Naive thymus-derived CD4-positive, alpha-beta T cell (primary cell): Measurements from ENCODE around the gene ZNF691. TPM values are rescaled to one million over a fixed set of nuclear protein-coding genes. Genes with fewer than 3 reads are reported as not detected.
A peak's percentile ranks its signal among the peaks of the same experiment; 100 is the strongest.
"Not testable (repeated sequence)": the region's sequence is repeated elsewhere in the genome, so short reads cannot be mapped to it uniquely, and the experiment has no call there.

ENCODE experiments used
- ATAC-seq: fragments of 150-1000 bp; cut with Tn5 transposase; 2 replicates; pipeline ENCODE4 v1.10.0; 2021; ENCODE audit warnings: mild to moderate bottlenecking, moderate library complexity
- CTCF ChIA-PET: fragments of 350-600 bp; sonication (Branson Sonifier 250); formaldehyde crosslinking; loops from one replicate; lab custom pipeline; 2021; ENCODE audit warnings: antibody characterized with exemption; lab: Charles Lee
- POLR2A ChIA-PET: fragments of 350-600 bp; sonication (Branson Sonifier 250); formaldehyde crosslinking; loops from one replicate; lab custom pipeline; 2021; ENCODE audit warnings: antibody characterized with exemption, inconsistent platforms; lab: Charles Lee
- DNase-seq, 9 donors: peaks; one replicate each; pipeline versions ENCODE4 v3.0.0 to v3.0.0-alpha.2; 2020 to 2022; ENCODE audit warnings: mixed read lengths in 1 of 9
- H3K27ac ChIP-seq: one replicate; pipeline ENCODE4 v1.7.0; 2013; ENCODE audit warnings: mild to moderate bottlenecking, low read depth, low read length, moderate library complexity
- H3K27me3 ChIP-seq, 2 donors: one replicate each; pipeline ENCODE4 v1.7.0; 2013; ENCODE audit warnings: low read length in 2 of 2, mild to moderate bottlenecking in 2 of 2, moderate library complexity in 2 of 2; ENCODE audit not compliant: control insufficient read depth in 2 of 2, insufficient read depth in 2 of 2
- H3K36me3 ChIP-seq, 3 experiments: 1 replicate in 2 of 3; 2 replicates in 1 of 3; pipeline ENCODE4 v1.7.0; 2013; ENCODE audit warnings: low read length in 3 of 3, mild to moderate bottlenecking in 3 of 3, moderate library complexity in 1 of 3; ENCODE audit not compliant: insufficient read depth in 3 of 3, control insufficient read depth in 2 of 3
- H3K4me1 ChIP-seq, 2 donors: one replicate each; pipeline ENCODE4 v1.7.0; 2013; ENCODE audit warnings: low read length in 2 of 2, mild to moderate bottlenecking in 2 of 2, moderate library complexity in 1 of 2; ENCODE audit not compliant: control insufficient read depth in 2 of 2, insufficient read depth in 2 of 2
- H3K4me3 ChIP-seq: 2 replicates; pipeline ENCODE4 v1.7.0; 2013; ENCODE audit warnings: mild to moderate bottlenecking, low read length
- H3K9me3 ChIP-seq, 3 experiments: 1 replicate in 2 of 3; 2 replicates in 1 of 3; pipeline ENCODE4 v1.7.0; 2013; ENCODE audit warnings: low read length in 3 of 3; ENCODE audit not compliant: control insufficient read depth in 2 of 3
- H3K27ac Mint-ChIP-seq, 9 donors: one replicate each; pipeline ENCODE4 v1.8.0; 2020 to 2022; ENCODE audit warnings: mixed read lengths in 9 of 9, mild to moderate bottlenecking in 8 of 9, moderate library complexity in 5 of 9, inconsistent platforms in 2 of 9
- H3K27me3 Mint-ChIP-seq, 5 donors: one replicate each; pipeline ENCODE4 v1.8.0; 2021 to 2022; ENCODE audit warnings: mixed read lengths in 5 of 5, mild to moderate bottlenecking in 1 of 5
- H3K36me3 Mint-ChIP-seq, 5 donors: one replicate each; pipeline ENCODE4 v1.8.0; 2020 to 2022; ENCODE audit warnings: mixed read lengths in 5 of 5, mild to moderate bottlenecking in 3 of 5, inconsistent platforms in 1 of 5
- H3K4me1 Mint-ChIP-seq, 7 donors: one replicate each; pipeline ENCODE4 v1.8.0; 2020 to 2022; ENCODE audit warnings: mixed read lengths in 7 of 7, mild to moderate bottlenecking in 3 of 7, inconsistent platforms in 1 of 7
- H3K4me3 Mint-ChIP-seq, 10 donors: one replicate each; pipeline ENCODE4 v1.8.0; 2020 to 2022; ENCODE audit warnings: mild to moderate bottlenecking in 10 of 10, mixed read lengths in 10 of 10, moderate library complexity in 6 of 10, inconsistent platforms in 2 of 10
- H3K9me3 Mint-ChIP-seq, 11 donors: one replicate each; pipeline ENCODE4 v1.8.0; 2020 to 2022; ENCODE audit warnings: mixed read lengths in 11 of 11, mild to moderate bottlenecking in 4 of 11, inconsistent platforms in 1 of 11, moderate library complexity in 1 of 11
- intact Hi-C, 2 donors: fragments of 100-400 bp; cut with micrococcal nuclease; formaldehyde crosslinking; loops; one replicate each; pipeline ENCODE4 v1.15.1; 2023
- polyA plus RNA-seq, 2 donors: library from polyadenylated mRNA; unstranded; fragments of 300-500 nt; fragmentation: Illumina TruSeq; gene quantifications; one replicate each; pipeline ENCODE4 v1.2.3, GENCODE V29; 2021
- total RNA-seq, 6 experiments: library from RNA in 5 of 6; stranded (reverse) in 5 of 6; gene quantifications; 1 replicate in 5 of 6; 2 replicates in 1 of 6; pipeline ENCODE4 v1.2.3 and lab custom pipeline; 2021 to 2026

ZNF691 gene
- total and polyA plus RNA-seq, 7 experiments from 2014 or later: 3.5 to 17.2 (median 12.4) TPM

DNA sequence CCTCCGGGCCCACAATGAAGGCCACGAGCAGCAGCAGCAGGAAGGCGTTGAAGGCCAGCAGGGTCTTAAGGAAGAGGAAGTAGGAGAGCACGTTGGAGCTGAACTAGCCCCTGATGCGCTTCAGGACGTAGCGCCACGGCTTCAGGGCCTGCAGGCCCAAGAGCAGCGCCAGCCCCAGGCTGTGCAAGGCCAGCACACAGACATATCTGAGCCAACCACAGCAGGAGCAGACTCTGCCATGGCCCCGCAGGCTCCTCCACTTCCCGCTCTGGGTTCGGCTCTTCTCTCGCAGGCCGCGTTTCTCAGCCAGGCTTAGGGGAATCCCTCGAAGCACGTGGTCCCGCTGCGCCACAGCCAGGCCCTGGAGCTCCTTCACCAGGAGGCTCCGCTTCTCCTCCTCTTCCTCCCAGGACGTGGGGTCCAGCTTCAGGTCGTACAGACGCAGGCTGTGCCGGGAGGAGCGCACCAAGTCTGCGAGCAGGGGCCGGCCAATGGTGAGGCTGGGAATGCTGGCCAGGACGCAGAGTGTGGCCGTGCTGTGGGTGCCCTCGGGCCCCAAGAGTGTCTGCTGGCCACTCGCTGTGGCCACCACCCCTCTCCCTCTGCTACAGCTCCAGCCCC, 41.7 kb downstream of the ZNF691 start:
- Mint-ChIP-seq H3K9me3 (no peaks in the 10 kb centered on the region), H3K27ac (no peak overlapping the region), H3K4me1 (no peaks in the 10 kb centered on the region), H3K36me3 (no peaks in the 10 kb centered on the region), H3K4me3 (no peak overlapping the region), H3K27me3 (peaks cover 4 to 8% (median 5%) of the 10 kb centered on the region in 5 donors)
- H3K4me3 ChIP-seq: no peak overlapping the region
- ATAC-seq (no peak), DNase-seq (no peak)
- POLR2A ChIA-PET: no interaction called here
- intact Hi-C loops: no loop called here
- H3K36me3 ChIP-seq: no peaks in the 10 kb centered on the region
- H3K27me3 ChIP-seq: no peaks in the 10 kb centered on the region
- H3K9me3 ChIP-seq: no peaks in the 10 kb centered on the region
- H3K4me1 ChIP-seq: no peaks in the 10 kb centered on the region
- CTCF ChIA-PET: no interaction called here
- no peak overlapping the region for H3K27ac ChIP-seq

GRCh38 chr1:42889264-42889663, 42.9 kb downstream of the ZNF691 start:
- no peak overlapping the region for H3K4me3 ChIP-seq
- no peaks in the 10 kb centered on the region for H3K9me3 Mint-ChIP-seq
- DNase-seq (no peak), ATAC-seq (no peak)
- H3K4me1 Mint-ChIP-seq: no peaks in the 10 kb centered on the region
- no peak overlapping the region for H3K27ac Mint-ChIP-seq
- H3K27me3 ChIP-seq: no peaks in the 10 kb centered on the region
- intact Hi-C loops: no loop called here
- H3K36me3 ChIP-seq: no peaks in the 10 kb centered on the region
- H3K27ac ChIP-seq: no peak overlapping the region
- no peak overlapping the region for H3K4me3 Mint-ChIP-seq
- H3K36me3 Mint-ChIP-seq: no peaks in the 10 kb centered on the region
- ChIA-PET CTCF (interaction anchor here (0.7 kb wide), 1 partner anchor 574 kb away, joined by 3 read pairs; no protein-coding TSS in a partner anchor), POLR2A (no interaction called here)
- peaks cover 4 to 7% (median 4%) of the 10 kb centered on the region in 5 donors for H3K27me3 Mint-ChIP-seq
- no peaks in the 10 kb centered on the region for H3K9me3 ChIP-seq
- no peaks in the 10 kb centered on the region for H3K4me1 ChIP-seq

DNA sequence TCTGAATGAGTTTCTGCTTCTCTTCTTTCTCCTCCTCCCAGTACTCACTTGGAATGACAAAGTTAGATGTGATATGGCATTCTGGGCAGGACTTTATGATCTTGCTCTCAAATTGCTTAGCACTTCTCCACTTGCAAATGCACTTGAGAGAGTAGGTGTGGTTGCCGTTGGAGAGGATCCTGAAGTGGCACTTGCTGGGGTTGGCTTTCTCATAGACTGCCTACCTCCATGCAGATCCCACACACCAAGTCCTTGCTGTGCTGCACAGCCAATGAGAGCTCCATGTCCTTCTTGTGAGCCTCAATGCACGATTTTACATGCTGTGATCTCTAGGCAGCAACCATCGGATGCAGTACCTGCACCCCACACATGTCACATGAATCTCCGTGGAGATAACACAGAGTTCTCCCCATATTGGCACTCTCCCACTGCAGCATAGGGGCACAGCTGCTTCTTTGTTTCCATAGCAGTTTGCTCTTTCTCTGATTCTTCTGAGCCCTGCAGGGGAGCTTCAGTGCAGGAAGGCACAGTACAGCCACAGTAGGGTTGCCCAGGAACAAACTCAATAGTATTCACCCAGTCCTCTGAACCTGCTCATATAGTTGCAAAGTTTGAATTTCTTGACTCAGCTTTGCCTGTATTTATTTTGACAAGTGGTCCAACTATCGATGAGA, 45.2 kb downstream of the ZNF691 start:
- ChIA-PET POLR2A (no interaction called here), CTCF (interaction anchor here (0.7 to 1.0 kb wide), 2 partner anchors 182 to 334 kb away, joined by 3 to 4 read pairs; no protein-coding TSS in a partner anchor)
- ATAC-seq (no peak), DNase-seq (no peak)
- Histone ChIP-seq H3K9me3 (no peaks in the 10 kb centered on the region), H3K4me3 (no peak overlapping the region), H3K36me3 (no peaks in the 10 kb centered on the region), H3K27ac (no peak overlapping the region), H3K4me1 (no peaks in the 10 kb centered on the region), H3K27me3 (no peaks in the 10 kb centered on the region)
- Mint-ChIP-seq H3K4me3 (no peak overlapping the region), H3K9me3 (peaks cover 0 to 6% (median 0%) of the 10 kb centered on the region in 11 donors), H3K27me3 (peaks cover 0 to 21% (median 0%) of the 10 kb centered on the region in 5 donors), H3K36me3 (no peaks in the 10 kb centered on the region), H3K27ac (no peak overlapping the region), H3K4me1 (no peaks in the 10 kb centered on the region)
- intact Hi-C loops: no loop called here

DNA sequence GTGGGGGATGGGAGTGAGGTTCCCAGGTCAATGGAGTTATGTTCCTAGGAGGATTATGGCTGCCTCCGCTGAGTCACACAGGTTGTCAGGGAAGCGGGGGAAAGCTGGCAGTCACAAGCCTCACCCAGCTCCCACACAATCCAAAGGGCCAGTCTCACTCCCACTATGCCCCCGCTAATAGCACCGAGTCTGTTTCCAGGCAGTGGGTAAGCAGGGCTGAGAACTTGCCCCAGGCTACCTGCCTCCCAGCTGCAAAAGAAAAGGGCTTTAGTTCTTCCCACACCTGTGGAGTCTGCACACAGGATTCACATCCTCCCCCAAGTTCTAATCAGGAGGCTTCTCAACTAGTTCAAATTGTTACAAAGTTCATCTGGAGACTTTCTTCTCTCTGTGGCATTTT, 53.5 kb downstream of the ZNF691 start:
- H3K4me3 ChIP-seq, CTCF ChIA-PET, H3K27ac ChIP-seq, H3K36me3 ChIP-seq, intact Hi-C loops, H3K4me1 Mint-ChIP-seq, H3K9me3 ChIP-seq, H3K27me3 ChIP-seq, ATAC-seq, DNase-seq, H3K4me1 ChIP-seq, POLR2A ChIA-PET, H3K4me3 Mint-ChIP-seq: not testable (repeated sequence)
- peaks cover 2 to 10% (median 5%) of the 10 kb centered on the region in 5 donors for H3K36me3 Mint-ChIP-seq
- H3K27ac Mint-ChIP-seq: peak overlapping the region in 1 of 9 donors; percentile 16
- peaks cover 0 to 40% (median 14%) of the 10 kb centered on the region in 5 donors for H3K27me3 Mint-ChIP-seq
- H3K9me3 Mint-ChIP-seq: peaks cover 0 to 27% (median 16%) of the 10 kb centered on the region in 11 donors

Other genes starting within 250 kb of the ZNF691 start
- gene PPIH, start 188.2 kb upstream of the ZNF691 start, total RNA-seq: 10 to 100 TPM; 28.0 to 76.8 (median 40.7) TPM
- gene PPIH, start 188.2 kb upstream of the ZNF691 start, polyA plus RNA-seq: 10 to 100 TPM; 70.1 to 79.7 TPM
- gene YBX1, start 164.2 kb upstream of the ZNF691 start, total RNA-seq: 100 to 1,000 TPM; 277 to 471 (median 287) TPM
- 10 to 100 TPM; 66.6 to 71.2 TPM for gene YBX1, start 164.2 kb upstream of the ZNF691 start, polyA plus RNA-seq
- not detected for gene CLDN19, start 106.4 kb upstream of the ZNF691 start, total RNA-seq
- gene CLDN19, start 106.4 kb upstream of the ZNF691 start, polyA plus RNA-seq: not detected
- 10 to 100 TPM; 32.5 to 61.8 (median 47.3) TPM for gene P3H1, start 79.6 kb upstream of the ZNF691 start, total RNA-seq
- gene P3H1, start 79.6 kb upstream of the ZNF691 start, polyA plus RNA-seq: 10 to 100 TPM in 1 of 2 donors, 1 to 10 TPM in 1; 7.7 to 11.8 TPM
- 10 to 100 TPM in 4 of 5 experiments, 1 to 10 TPM in 1; 7.0 to 20.8 (median 18.1) TPM for gene C1orf50, start 79.4 kb upstream of the ZNF691 start, total RNA-seq
- 1 to 10 TPM; 3.4 to 3.5 TPM for gene C1orf50, start 79.4 kb upstream of the ZNF691 start, polyA plus RNA-seq
- 1 to 10 TPM in 1 of 5 experiments, under 1 TPM in 4; 0.19 to 2.0 (median 0.35) TPM for gene TMEM269, start 61.6 kb upstream of the ZNF691 start, total RNA-seq
- gene TMEM269, start 61.6 kb upstream of the ZNF691 start, polyA plus RNA-seq: not detected
- gene ERMAP, start 29.5 kb upstream of the ZNF691 start, total RNA-seq: 10 to 100 TPM in 1 of 5 experiments, 1 to 10 TPM in 4; 6.1 to 10.3 (median 6.7) TPM
- gene ERMAP, start 29.5 kb upstream of the ZNF691 start, polyA plus RNA-seq: 1 to 10 TPM; 1.9 to 2.9 TPM
- gene SVBP, start 29.2 kb upstream of the ZNF691 start, total RNA-seq: 10 to 100 TPM; 12.7 to 22.2 (median 17.8) TPM
- gene SVBP, start 29.2 kb upstream of the ZNF691 start, polyA plus RNA-seq: 10 to 100 TPM; 36.3 to 47.2 TPM
- gene SLC2A1, start 112.3 kb downstream of the ZNF691 start, total RNA-seq: 100 to 1,000 TPM in 1 of 5 experiments, 10 to 100 TPM in 4; 43.6 to 123 (median 73.1) TPM
- gene SLC2A1, start 112.3 kb downstream of the ZNF691 start, polyA plus RNA-seq: 10 to 100 TPM; 16.6 to 18.6 TPM